ENCODE data around the gene GALNTL6.

Gene GALNTL6

GRCh38 chr4:172806841-172807240, 993.6 kb downstream of the GALNTL6 start:
- DNase-seq (ENCODE audit: low read depth): no peak
- no peak overlapping the region for H3K4me3 ChIP-seq (ENCODE audit: control insufficient read depth, low read depth, low read length)
- no peak for TF ChIP-seq CTCF (IDR thresholded peaks at IDR 0.05; ENCODE audit: control insufficient read depth, insufficient read depth, low read depth, low read length, missing control alignments)

GRCh38 chr4:172808196-172808595, 995.0 kb downstream of the GALNTL6 start:
- H3K4me3 ChIP-seq (ENCODE audit: control insufficient read depth, low read depth, low read length): no peak overlapping the region
- no peak for TF ChIP-seq CTCF (IDR thresholded peaks at IDR 0.05; ENCODE audit: control insufficient read depth, insufficient read depth, low read depth, low read length, missing control alignments)
- no peak for DNase-seq (ENCODE audit: low read depth)

- no peak overlapping the region for H3K4me3 ChIP-seq (ENCODE audit: control insufficient read depth, low read depth, low read length)
- DNase-seq (ENCODE audit: low read depth): no peak
- no peak for TF ChIP-seq CTCF (IDR thresholded peaks at IDR 0.05; ENCODE audit: control insufficient read depth, insufficient read depth, low read depth, low read length, missing control alignments)
These were observed 996.1 kb downstream of the GALNTL6 start for GRCh38 chr4:172809319-172809718.

GRCh38 chr4:172813359-172813923, 1000.2 kb downstream of the GALNTL6 start:
- DNase-seq (ENCODE audit: low read depth): no peak
- no peak overlapping the region for H3K4me3 ChIP-seq (ENCODE audit: control insufficient read depth, low read depth, low read length)
- TF ChIP-seq CTCF (IDR thresholded peaks at IDR 0.05; ENCODE audit: control insufficient read depth, insufficient read depth, low read depth, low read length, missing control alignments): no peak

- TF ChIP-seq CTCF (IDR thresholded peaks at IDR 0.05; ENCODE audit: control insufficient read depth, insufficient read depth, low read depth, low read length, missing control alignments): no peak
- no peak for DNase-seq (ENCODE audit: low read depth)
- H3K4me3 ChIP-seq (ENCODE audit: control insufficient read depth, low read depth, low read length): no peak overlapping the region
These were observed 1002.4 kb downstream of the GALNTL6 start for GRCh38 chr4:172815499-172816164.

GRCh38 chr4:172818901-172819300, 1005.7 kb downstream of the GALNTL6 start:
- DNase-seq (ENCODE audit: low read depth): no peak
- H3K4me3 ChIP-seq (ENCODE audit: control insufficient read depth, low read depth, low read length): no peak overlapping the region
- no peak for TF ChIP-seq CTCF (IDR thresholded peaks at IDR 0.05; ENCODE audit: control insufficient read depth, insufficient read depth, low read depth, low read length, missing control alignments)
